ENCODE results near the gene CDH23.

Gene CDH23

DNA sequence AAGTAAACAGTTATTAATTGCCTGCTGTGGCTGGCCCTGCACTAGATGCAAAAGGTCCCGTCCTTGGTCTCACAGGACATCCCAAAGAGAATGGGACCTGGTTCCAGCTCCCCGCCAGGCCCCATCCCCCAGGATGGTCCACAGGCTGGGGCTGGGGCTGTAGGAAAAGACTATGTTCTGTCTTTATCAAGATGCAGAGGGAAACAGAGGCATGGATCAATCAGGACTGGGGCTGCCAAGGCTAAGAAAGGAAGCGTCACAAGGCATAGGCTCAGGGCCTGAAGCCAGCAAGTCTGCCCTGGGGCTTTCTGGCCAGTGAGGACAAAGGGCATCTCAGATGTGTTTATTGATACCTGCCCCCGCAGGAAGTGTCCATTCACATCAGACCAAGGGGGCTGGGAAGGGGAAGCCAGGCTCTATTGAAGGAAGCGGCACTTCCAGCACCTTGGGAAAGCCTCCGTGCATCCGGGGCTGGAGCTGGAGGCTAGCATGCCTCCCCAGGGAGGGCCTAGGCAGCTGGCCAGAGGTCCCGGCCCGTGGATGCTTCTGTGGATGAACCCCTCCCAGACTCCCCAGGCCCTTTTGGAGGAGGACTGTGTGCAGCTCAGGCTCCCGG, 370.8 kb downstream of the CDH23 start:
- DNase-seq: no peak

DNA sequence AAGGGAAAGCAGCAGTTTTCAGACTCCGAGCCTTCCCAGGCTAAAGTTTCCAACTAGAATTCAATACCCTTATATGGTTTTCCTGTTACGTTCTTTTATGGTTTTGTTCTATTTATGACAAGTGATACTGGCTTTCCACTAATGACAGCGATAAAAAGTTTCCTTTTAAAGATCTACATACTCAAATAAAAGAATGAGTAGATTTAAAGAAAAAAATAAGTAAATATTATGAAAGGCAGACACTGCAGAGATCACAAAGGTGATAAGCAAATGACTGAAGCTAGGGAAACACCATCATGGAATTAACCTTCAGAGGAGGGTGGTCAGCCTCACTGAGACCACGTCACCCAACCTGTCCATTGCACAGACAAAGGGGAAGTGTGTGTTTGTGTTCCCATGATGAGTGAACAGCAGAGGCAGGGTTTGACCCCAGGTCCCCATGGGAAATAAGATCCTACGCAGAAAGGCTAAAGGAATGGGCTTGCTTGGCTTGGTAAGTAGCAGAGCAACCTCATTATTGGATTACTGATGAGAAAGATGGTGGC, 372.6 kb downstream of the CDH23 start:
- DNase-seq: peak; percentile 51 to 71

DNA sequence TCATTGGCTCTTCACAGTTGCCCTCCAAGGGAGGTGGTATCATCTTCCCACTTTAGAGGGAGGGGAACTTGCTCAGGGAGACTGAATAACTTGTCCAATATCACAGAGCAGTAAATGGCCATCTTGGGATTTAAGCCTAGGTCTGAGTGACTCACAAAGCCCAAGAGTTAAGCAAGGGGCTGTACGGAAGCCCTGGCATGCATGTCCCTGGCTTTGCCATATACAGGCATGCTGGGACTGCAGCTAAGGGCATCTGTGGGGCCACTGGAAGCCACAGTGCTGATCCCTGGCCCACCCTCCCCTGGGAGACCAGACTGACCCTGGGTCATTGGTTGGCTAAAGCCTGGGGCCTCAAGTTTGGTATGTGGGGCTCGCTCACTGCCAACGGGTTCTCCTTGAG, 373.5 kb downstream of the CDH23 start:
- DNase-seq: no peak

DNA sequence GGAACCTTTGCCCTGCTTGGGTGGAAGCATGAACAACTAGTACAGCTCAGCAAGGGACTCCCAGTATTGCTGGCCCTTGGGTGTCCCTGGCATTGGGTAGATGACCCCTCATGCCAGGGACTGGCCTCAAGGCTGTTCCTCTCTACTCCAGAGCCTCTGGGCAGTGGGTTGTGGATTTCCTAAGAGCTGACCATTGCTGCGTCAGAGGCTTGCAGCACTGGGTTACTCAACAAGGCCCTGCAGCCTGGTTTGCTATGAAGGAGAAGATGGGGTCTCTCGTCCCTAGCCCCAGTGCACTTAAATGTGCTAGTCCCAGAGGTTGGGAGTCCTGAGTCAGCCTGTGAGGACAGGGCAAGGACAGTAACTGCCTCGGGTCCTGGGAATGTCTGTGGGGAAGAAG, 374.1 kb downstream of the CDH23 start:
- DNase-seq: peak in 1 of 2 donors; percentile 57

DNA sequence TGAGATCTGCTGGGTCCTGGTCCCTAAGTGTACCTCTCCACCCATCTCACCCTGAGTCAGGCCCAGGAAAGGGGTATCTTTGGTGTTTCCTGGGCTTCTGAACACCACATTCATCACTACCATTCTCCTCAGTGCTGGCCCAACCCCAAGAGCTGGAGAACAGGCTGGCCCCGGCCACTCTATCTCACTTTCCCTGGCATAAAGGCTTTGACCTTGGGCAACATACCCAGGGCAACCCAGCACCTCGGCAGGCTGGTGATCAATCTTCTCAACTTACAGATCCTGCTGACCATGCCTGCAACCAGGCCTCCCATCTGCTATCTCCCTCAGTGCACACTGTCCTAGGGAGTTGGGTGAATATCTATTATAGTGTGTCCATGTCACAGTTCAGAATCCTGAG, 374.5 kb downstream of the CDH23 start:
- DNase-seq: no peak

DNA sequence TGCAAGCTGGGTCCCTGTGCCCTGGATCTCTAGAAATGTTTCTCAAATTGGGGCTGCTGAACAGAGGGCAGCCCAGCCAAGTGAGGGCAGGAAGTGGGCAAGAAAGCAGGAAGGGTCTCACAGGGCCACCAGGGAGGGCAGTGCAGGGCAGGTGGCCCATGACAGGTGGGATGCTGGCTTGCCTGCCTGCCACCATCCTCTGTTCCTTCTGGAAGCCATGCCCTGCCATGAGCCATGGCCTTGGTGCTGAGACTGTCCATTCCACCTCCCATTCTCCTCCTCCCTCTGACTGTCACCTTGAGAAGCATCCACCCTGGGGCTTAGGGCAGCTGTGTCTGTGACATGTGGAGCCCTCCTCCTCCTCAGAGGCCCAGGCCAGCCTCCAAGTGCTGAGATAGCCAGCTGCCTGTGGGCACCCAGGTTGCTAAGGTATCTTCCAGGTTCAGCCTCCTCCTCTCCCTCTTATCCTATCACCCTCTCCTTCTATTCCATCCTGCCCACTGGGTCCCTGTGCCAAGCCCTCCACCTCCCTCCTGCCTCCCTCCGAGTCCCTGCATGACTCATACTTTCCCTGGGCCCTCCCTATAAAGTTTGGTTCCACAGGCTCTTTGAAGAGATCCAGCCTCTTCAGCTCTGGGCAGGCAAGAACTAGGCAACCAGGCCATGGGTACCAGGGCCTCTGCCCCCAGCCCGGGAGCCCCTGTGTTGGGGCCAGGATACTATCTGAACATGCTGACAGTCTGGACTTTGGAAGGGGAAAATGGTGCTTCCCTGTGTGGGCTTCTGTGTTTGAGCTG, 375.3 kb downstream of the CDH23 start:
- no peak for DNase-seq

DNA sequence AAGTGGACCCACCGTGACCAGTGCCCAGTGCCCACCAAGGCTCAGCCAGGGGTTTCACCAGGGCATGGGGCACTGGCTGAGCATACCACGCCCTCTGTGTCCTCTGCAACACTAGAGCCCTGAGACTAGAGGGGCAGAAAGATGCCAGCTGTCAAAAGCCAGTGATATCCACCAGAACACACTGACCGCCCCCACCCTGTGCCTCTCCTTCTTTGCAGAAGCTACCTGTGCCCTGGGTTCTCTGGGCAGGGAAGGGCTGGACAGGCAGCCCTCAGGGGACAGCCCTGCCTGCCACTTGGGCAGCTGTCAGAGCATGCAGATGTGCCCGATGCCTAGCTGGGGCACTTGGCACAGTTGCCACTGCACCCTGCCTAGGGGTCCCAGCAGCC, 376.1 kb downstream of the CDH23 start:
- no peak for DNase-seq

DNA sequence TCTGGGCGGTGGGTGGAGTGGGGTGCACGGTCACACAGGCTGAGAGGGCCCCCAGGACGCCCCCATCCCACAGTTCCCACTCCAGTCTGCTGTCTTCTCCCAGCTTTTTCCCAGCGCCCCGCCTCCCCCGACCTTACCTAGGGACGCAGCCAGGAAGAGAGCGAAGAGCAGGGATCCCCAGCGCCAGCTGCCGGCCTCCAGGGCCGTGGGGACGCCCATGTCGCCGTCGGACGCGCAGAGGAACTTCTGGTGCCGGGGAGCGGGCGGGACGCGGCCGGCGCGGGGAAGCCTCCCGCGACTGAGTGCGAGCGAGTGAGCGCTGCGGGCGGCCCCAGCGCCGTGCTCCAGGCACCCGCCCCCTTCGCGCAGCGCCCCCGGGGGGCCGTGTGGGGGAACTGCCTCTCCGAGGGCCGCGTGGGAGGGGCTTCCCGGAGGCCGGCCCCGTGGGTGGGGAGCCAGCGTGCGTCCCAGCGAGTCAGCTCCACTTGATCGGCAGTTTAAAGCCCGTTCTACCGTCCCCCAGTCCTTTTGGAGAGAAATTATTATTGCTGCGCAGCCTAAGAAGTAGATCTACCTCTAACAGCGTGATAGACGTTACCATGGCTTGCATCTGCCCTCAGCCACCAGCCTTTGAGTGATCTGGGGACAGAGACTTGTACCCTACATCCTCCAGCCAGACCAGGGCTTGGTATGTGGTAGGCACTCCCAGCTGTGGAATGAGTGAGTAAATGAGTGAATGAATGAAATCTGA, 376.7 kb downstream of the CDH23 start, which contains the start of gene VSIR:
VSIR (minus strand) TSS at position 300 of the 751 bp plus-strand sequence; CDS start at position 219, 81 bp downstream.
- peak; percentile 91 to 95 for DNase-seq

DNA sequence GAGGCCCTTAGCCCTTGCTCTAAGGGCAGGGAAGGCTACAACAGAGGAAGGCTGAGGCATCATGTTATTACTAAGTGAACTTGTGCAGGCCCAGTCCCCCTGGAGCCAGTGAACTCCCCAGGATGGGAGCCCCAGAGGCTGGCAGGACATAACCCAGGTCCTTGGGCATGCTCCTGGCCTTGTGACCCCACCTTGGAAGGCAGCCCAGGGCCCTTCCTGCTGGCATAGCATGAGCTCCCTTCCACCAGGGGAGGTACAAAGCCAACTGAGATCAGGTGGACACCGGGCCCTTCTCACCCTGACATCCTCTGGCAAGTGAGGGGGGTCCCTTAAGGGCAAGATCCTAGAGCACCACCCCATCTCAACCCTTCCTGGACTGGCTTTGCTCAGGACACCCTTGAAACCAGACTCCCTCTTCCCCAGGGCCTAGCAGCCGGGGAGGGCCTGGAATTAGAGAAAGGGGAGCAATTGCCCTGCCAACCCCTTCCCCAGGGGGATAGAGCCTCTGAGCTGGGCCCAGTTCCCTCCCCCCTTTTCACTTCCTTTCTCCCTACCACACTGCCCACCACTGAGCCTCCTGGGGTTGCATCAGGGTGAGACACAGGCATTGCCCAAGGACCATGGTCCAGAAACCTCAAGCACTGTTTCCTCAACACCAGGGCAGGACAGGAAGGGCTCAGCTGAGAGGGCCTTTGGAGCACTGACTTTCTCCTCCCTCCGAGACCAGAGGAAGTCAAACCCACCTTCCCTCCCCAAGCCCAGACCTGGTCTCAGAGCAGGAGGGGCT, 378.4 kb downstream of the CDH23 start:
- peak in 1 of 2 donors; percentile 63 for DNase-seq

DNA sequence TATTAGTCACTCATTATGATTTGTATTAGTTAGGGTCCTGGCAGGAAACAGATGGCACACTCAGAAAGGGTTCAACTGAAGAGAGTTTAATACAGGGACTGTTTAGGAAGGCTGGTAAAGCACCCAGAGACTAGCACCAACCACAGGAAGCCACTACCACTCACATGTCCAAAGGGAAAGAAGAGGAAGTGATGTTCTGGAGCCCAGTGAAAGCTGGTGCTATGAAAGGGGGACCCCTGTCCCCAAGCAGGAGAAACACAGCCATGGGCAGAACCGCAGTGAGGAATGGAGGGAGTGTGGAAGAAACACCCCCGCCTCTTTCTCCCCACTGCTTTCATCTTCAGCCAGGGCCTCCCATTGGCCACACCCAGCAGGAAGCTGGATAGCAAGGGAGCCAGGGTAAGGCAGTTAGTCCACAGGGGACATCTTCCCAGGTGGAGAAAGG, 379.8 kb downstream of the CDH23 start:
- DNase-seq: no peak

DNA sequence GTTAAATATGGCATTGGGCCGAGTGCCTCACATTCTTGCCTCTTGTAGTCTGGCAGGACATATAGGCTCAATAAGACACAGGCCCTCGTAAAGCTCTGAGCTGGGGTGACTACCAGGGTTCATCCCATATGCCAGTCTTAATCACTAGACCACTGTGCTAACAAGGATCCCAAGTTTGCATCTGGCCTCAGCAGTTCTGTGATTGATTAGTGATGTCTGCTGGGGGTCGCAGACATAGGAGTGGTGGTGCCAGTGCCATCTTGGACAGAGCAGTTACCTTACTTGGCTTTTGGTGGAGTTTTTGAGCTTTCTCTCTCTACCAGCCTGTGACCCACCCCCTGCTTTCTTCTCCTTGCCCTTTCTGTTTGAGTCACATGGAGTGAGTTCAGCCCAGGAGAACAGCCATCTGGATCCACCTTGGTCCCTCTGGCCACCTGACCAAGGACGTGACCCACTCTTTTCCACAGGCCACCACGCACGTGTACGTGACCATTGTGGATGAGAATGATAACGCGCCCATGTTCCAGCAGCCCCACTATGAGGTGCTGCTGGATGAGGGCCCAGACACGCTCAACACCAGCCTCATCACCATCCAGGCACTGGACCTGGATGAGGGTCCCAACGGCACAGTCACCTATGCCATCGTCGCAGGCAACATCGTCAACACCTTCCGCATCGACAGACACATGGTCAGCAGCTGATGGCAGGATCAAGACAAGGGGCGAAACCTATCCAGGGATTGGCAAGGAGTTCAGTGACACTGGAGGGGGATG, 380.7 kb downstream of the CDH23 start:
- DNase-seq: no peak

DNA sequence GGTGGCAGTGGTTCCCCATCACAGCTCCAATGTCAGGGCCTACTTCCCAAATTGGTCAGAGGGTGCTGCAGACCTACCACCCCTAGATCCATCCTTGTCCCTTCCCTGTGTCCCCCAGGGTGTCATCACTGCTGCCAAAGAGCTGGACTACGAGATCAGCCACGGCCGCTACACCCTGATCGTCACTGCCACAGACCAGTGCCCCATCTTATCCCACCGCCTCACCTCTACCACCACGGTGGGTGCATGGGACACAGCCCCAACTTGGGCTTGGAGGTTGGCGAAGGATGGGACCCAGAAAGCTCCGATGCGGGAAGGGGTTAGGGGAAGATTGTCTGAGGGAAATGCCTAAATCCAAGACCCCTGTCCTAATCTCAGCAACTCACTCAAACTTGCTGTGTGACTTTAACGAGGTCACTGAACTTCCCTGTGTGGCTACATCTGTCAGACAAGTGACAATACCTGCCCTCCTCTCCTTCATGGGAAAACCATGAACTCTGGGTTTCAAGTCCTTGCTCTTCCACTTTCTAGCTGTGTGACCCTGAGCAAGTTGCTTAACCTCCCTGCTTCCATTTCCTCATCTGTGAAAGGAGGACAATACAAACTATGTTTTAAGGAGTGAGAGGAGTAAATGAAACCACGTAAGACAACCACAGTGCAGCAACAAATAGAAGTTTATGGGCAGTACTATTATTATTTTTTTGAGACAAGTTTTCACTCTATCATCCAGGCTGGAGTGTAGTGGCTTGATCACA, 381.5 kb downstream of the CDH23 start:
- DNase-seq: no peak

DNA sequence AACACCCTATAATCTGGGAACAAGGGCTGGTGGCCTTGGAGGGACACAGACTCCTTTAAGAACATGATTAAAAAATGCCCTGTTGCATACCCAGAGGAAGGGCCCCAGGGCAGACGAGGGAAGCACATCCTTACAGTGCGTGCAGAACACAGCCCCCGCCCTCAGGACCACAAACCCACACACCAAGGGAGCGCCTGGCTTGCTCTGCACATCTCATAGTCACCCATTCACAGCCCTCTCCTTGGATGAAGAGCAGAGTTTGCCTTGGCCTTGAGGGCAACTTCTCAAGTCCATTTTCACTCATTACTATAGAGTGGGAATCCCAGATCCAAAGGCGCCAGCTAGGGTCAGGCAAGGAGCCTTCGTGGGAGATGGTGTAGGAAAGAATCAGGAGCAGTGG, 382.9 kb downstream of the CDH23 start:
- DNase-seq: no peak

DNA sequence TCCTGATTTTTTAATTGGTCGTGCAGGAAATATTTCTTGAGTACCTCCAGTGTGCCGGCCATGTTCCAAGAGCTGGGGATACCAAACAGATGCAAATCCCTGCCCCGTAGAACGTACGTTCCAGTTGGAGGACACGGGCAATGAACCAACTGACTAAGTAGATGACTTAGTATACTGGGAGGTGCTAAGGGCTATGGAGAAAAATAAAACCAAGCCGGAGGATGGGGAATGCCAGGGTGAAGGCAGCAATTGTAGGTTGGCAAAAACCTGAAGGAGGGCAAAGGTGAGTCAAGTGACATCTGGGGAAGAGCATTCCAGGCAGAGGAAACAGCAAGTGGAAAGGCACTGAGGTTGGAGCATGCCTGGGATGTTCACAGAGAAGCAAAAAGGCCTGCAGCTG, 383.4 kb downstream of the CDH23 start:
- no peak for DNase-seq

DNA sequence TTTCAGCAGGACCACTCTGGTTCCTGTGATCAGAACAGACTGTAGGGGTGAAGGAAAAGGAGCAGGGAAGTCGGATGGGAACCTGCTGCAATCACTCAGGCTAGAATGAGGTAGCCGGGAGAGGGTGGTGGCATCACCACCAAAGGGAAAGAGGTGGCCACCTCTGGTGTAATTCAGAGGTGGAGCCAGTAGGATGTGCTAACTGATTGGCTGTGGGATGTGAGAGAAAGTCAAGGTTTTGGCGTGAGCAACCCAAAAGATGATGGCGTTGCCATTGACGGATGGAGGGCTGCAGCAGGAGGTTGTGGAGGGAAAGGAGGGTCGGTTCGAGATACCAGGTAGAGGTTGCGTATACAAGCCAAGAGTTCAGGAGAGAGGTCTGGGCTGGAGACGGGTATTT, 384.0 kb downstream of the CDH23 start:
- DNase-seq: no peak

DNA sequence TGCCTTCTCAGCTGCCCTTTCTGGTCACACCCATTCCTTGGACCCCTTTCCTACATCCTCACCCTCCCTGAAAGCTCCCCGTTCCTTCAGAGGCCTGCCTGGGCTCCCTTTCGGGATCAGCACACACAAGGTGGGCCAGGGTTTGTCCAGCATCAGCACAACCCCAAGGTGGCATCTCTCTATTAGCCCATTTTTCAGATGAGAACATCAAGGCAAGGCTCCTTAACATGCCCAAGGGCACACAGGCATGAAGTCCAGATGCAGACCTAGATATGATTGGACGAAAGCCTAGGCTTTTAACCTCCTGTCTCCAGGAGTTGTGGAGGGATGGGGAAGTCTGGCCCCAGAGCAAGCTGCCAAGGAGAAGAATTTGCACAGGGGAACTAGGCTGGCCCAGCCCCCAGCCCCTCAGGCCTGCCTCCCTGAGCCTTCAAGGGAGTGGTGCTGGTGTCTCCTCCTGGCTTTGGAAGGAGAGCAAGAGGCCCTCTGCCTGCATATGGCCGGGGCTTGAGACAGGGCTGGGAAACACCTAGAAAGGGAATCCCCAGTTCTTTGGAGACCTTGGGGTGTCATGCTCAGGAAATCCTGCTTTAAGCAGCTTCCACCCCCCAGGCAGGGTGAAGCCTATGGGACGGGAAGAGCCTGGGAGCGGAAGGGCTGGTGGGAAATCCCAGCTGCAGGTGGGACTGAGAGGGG, 385.6 kb downstream of the CDH23 start:
- no peak for DNase-seq

DNA sequence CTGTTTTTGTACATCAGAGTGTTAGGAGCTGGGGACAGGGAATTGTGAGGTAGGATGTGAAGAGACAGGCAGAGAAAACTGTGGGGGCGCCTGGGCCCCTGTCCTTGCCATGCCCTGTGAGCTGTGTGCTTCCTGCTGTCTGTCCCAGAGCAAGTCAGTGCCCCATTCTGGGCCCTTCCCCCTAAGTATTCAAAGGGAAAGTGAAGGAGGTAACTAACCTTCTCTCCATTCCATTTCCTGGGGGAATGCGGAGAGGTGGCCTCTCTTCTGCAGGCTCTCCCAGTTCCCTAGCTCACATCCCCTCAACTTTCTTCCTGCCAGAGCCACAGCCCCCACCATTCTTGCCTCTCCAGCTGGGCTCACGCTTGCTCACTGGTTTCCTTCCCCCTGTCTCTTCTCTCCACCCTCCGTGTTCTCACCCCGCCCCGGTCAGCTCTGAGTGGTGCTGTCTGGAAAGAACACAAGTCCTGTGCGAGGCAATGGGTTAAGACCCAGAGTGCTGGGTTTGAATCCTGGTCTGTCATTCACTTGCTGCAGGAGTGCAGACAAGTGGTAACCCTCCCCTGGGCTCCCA, 386.3 kb downstream of the CDH23 start:
- DNase-seq: no peak

DNA sequence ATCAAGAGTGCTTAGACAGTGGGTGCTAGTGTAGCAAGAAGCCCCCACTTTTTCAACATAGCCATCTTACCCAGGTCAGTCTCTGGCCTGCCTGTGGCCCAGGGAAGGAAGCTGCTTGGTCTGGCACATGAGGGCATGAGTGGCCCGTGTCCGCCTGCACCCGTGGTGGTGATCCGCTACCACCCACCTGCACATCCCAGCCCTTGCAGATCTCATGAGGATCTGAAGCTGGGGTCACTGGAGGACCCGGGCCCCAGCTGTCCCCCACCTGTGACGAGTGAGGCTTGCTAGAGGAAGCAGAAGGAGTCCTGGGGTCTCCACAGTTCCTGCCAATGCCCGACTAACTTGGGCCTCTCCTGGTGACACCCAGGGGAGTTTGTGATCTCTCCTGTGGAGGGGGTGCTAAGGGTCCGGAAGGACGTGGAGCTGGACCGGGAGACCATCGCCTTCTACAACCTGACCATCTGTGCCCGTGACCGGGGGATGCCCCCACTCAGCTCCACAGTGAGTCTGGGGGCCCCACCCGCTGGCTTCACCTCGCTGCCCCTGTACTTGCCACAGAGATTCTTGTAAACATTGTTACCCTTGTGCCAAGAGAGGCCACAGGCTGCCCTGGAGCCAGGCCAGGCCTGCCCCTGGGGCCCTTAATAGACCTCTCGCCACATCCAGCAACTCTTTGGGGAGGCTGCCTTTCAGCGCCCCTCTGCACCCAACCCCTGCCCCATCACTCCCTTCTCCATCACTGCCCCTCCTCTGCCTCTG, 387.4 kb downstream of the CDH23 start:
- no peak for DNase-seq

DNA sequence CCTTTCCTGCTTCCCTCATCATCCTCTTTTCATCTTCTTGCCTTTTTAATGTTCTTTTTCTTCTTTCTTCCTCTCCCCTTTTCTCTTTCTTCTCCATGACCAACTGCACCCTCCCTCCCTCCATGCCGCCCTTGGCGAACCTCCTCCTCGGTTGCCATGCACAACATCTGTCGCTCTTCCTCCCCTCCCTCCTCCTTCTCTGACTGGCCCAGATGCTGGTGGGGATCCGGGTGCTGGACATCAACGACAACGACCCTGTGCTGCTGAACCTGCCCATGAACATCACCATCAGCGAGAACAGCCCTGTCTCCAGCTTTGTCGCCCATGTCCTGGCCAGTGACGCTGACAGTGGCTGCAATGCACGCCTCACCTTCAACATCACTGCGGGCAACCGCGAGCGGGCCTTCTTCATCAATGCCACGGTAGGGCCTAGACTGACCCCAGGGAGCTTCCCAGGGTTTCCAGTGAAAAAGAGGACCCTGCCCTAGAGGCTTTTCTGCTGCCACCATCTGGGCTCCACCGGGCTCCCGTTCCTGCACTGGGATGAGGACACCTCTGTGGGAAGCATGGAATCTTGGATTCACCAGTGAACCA, 388.1 kb downstream of the CDH23 start:
- DNase-seq: no peak

Data from CD4-positive, alpha-beta T cell treated with Interleukin-1 beta for 1 hour (primary cell).